MM.1S (cell line): Measurements from ENCODE around the gene EMP1.

Experiments
- EZH2 ChIP-seq: fragments of 300-600 bp; sonication (generic); optimal IDR thresholded peaks from 2 replicates; pipeline ENCODE3; 2017; ENCODE audit warnings: low read depth, mild to moderate bottlenecking, antibody characterized with exemption, low read length, mixed read lengths
- TF ChIP-seq, protein P1 (sequence below): fragments of 300-600 bp; sonication (generic); IDR thresholded peaks from 2 replicates; pipeline ENCODE4 v1.5.1; 2016; ENCODE audit warnings: antibody characterized with exemption, low read length, mixed read lengths

DNA sequence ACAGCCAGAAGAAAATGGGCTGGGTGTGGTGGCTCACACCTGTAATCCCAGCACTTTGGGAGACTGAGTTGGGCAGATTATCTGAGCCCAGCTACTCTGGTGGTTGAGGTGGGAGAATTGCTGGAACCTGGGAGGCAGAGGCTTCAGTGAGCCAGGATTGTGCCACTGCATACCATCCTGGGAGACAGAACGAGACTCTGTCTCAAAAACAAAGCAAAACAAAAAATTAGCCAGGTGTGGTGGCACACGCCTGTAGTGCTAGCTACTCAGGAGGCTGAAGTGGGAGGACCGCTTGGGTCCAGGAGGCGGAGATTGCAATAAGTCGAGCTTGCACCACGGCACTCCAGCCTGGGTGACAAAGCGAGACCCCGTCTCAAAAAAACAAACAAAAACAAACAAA, 3.8 kb upstream of the EMP1 start:
- TF ChIP-seq, protein P1, sequence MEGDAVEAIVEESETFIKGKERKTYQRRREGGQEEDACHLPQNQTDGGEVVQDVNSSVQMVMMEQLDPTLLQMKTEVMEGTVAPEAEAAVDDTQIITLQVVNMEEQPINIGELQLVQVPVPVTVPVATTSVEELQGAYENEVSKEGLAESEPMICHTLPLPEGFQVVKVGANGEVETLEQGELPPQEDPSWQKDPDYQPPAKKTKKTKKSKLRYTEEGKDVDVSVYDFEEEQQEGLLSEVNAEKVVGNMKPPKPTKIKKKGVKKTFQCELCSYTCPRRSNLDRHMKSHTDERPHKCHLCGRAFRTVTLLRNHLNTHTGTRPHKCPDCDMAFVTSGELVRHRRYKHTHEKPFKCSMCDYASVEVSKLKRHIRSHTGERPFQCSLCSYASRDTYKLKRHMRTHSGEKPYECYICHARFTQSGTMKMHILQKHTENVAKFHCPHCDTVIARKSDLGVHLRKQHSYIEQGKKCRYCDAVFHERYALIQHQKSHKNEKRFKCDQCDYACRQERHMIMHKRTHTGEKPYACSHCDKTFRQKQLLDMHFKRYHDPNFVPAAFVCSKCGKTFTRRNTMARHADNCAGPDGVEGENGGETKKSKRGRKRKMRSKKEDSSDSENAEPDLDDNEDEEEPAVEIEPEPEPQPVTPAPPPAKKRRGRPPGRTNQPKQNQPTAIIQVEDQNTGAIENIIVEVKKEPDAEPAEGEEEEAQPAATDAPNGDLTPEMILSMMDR = no peak
- no peak for TF ChIP-seq EZH2
